Heart left ventricle (tissue), 13 donors: ENCODE measurements around the gene PCK1.

Experiments
- POLR2A ChIP-seq, 2 donors: fragments of 450-650 bp; IDR thresholded peaks; one replicate each; pipeline ENCODE4 v1.6.1; 2017; ENCODE audit warnings: antibody characterized with exemption in 2 of 2, mild to moderate bottlenecking in 2 of 2, moderate library complexity in 2 of 2
- TF ChIP-seq, protein P1 (sequence below), 12 donors: fragments of 200-600 bp; sonication (generic) in 4 of 12; IDR thresholded peaks; one replicate each; pipeline versions ENCODE4 v1.5.0 to v1.8.0; 2018 to 2022; ENCODE audit warnings: antibody characterized with exemption in 12 of 12, mild to moderate bottlenecking in 5 of 12
- donor health status: ischemic (EF 13 %, LVEDD 7.1; RV severe dilation, severe dysfunction).
- donor health status: DM: no; HTN: yes; CAD: no.
- donor health status: DM: no; HTN: no; CAD: no.
- donor health status: ischemic (EF 25% LVEDD 6.9; RV normal size, moderate dysfunction).
- donor health status: ischemic (EF 25% LVEDD 5.7; RV mildly dilated, moderate dysfunction).
- donor health status: ischemic (EF 35%, LVEDD 5.7; RV mildly dilated, moderate dysfunction).
- donor health status: nonischemic (EF 11% LVEDD 7.7; RV severe dilation, severe dysfunction).
- donor health status: DM: yes; HTN: yes; CAD: no.
- donor health status: PGD.
- donor health status: ischemic (EF 29% LVEDD 5.4; RV normal size, mild dysfunction).
- donor health status: nonischemic (EF 23%, LVEDD 6.1; RV moderate dilation, normal function).

DNA sequence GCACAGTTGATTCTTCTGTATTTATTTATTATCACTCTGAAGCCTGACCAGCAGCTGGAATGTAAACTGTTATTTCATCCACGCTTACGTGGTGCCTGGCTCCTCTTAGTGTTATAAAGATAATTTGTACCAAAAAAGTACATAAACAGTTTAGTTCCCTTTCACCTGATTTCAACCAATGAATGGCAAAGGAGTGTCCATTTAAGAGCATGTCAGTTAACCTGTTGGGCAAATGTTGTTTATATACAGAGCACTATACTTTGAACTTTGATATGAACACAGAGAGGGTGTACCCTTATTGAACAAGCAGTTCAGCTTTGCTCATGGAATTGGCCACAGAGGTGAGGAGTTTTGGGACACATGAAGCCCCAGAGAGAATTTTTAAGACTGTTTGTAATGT is 28.8 kb upstream of the PCK1 start:
- TF ChIP-seq POLR2A (IDR thresholded peaks at IDR 0.05): no peak
- TF ChIP-seq, protein P1, sequence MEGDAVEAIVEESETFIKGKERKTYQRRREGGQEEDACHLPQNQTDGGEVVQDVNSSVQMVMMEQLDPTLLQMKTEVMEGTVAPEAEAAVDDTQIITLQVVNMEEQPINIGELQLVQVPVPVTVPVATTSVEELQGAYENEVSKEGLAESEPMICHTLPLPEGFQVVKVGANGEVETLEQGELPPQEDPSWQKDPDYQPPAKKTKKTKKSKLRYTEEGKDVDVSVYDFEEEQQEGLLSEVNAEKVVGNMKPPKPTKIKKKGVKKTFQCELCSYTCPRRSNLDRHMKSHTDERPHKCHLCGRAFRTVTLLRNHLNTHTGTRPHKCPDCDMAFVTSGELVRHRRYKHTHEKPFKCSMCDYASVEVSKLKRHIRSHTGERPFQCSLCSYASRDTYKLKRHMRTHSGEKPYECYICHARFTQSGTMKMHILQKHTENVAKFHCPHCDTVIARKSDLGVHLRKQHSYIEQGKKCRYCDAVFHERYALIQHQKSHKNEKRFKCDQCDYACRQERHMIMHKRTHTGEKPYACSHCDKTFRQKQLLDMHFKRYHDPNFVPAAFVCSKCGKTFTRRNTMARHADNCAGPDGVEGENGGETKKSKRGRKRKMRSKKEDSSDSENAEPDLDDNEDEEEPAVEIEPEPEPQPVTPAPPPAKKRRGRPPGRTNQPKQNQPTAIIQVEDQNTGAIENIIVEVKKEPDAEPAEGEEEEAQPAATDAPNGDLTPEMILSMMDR (IDR thresholded peaks at IDR 0.05): no peak
